Central memory CD8-positive, alpha-beta T cell (primary cell): ENCODE measurements around the gene DAPK1.

Source experiments
- ATAC-seq: fragments of 150-1000 bp; cut with Tn5 transposase; replicated peaks from 2 replicates; pipeline ENCODE4 v1.10.0; 2022; ENCODE audit warnings: mild to moderate bottlenecking, moderate FRiP score, moderate number of reproducible peaks; ENCODE audit not compliant: poor library complexity, severe bottlenecking; ENCODE audit errors: extremely low read depth
- DNase-seq, 2 donors: peaks; one replicate each; pipeline ENCODE4 v3.0.0; 2021; ENCODE audit warnings: low spot score in 2 of 2
- H3K27ac Mint-ChIP-seq: one replicate; pipeline ENCODE4 v1.8.0; 2022; ENCODE audit warnings: low read depth, mild to moderate bottlenecking, moderate library complexity, mixed read lengths
- H3K27me3 Mint-ChIP-seq: one replicate; pipeline ENCODE4 v1.8.0; 2022; ENCODE audit warnings: mixed read lengths
- H3K36me3 Mint-ChIP-seq: one replicate; pipeline ENCODE4 v1.8.0; 2022; ENCODE audit warnings: mild to moderate bottlenecking, moderate library complexity, mixed read lengths; ENCODE audit not compliant: insufficient read depth
- H3K4me1 Mint-ChIP-seq: one replicate; pipeline ENCODE4 v1.8.0; 2022; ENCODE audit warnings: mixed read lengths
- H3K4me3 Mint-ChIP-seq: one replicate; pipeline ENCODE4 v1.8.0; 2022; ENCODE audit warnings: mild to moderate bottlenecking, moderate library complexity, mixed read lengths
- H3K9me3 Mint-ChIP-seq: one replicate; pipeline ENCODE4 v1.8.0; 2022; ENCODE audit warnings: mixed read lengths

The DAPK1 gene

DNA sequence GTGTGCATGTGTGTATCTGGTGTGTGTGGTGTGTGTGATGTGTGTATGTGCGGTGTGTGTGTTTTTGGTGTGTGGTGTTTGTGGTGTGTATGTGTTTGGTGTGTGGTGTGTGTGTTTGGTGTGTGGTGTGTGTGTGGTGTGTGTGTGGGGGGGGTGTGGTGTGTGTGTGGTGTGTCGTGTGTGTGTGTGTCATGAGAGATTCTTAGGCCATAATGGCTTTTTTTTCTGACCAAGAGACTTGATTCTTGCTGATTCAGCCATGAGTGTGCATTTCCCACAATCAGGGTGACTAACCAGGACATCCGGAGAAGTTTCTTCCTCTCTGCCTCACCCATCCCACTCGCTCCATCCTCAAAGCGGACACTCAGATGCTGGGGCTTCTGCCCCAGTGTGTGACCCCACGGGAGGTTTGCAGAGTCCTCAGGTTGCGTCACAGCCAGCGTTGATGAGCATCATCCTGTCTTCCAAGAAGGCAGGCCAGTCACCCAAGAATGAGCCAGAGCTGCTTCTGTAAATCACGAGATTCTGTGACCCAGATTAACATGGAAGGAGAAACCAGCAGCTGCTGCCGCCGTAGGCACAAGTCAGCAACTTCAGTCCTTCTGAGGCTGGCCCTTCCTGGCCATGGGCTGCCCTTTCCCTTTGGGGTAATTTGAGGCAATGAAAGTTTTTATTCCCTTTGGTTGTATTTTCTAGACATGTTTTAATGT is 215.8 kb downstream of the DAPK1 start:
- Mint-ChIP-seq H3K9me3 (no peaks in the 10 kb centered on the region), H3K27ac (no peak overlapping the region), H3K4me1 (no peaks in the 10 kb centered on the region), H3K36me3 (no peaks in the 10 kb centered on the region), H3K27me3 (peaks cover 4% of the 10 kb centered on the region), H3K4me3 (no peak overlapping the region)
- no peak for ATAC-seq
- no peak for DNase-seq

DNA sequence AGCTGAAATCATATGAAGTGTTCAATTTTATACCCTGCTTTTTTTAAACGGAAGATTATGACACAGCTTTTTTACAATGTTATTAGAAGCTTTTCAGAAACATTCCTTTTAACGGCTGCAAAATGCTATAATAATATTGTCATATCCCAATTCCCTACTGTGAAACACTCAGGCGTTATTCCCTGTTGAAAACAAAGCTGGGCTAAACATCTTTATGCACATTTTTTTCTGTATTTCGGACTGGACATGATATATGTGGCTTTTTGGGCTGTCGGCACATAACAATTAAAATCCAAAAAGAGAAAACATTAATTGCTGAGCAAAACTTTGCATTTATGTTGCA is 216.3 kb downstream of the DAPK1 start:
- DNase-seq (no peak), ATAC-seq (no peak)
- Mint-ChIP-seq H3K27me3 (peaks cover 9% of the 10 kb centered on the region), H3K4me3 (no peak overlapping the region), H3K9me3 (no peaks in the 10 kb centered on the region), H3K36me3 (no peaks in the 10 kb centered on the region), H3K27ac (no peak overlapping the region), H3K4me1 (no peaks in the 10 kb centered on the region)

DNA sequence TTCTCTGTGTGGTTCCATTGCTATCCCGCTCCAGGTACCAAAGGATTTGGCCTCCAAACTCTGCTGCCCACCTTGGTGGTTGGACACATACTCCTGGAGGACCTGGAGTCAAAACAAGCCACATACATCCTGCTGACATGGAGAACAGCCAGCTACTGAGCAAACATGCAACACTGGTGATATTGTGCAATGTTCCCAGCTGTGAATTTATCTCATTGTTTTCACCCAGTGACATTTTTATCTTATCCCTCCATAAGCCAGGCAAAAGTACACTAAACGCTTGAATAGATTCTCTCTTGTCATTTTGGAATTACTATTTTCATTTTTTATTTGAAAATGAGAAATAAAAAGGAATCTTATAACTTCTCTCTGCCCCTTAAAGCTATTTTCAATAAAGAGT is 217.2 kb downstream of the DAPK1 start:
- H3K4me3 Mint-ChIP-seq, result no peak overlapping the region
- ATAC-seq, result no peak
- no peaks in the 10 kb centered on the region for H3K36me3 Mint-ChIP-seq
- DNase-seq, result no peak
- no peak overlapping the region for H3K27ac Mint-ChIP-seq
- H3K9me3 Mint-ChIP-seq, result no peaks in the 10 kb centered on the region
- peaks cover 9% of the 10 kb centered on the region for H3K27me3 Mint-ChIP-seq
- H3K4me1 Mint-ChIP-seq, result no peaks in the 10 kb centered on the region

DNA sequence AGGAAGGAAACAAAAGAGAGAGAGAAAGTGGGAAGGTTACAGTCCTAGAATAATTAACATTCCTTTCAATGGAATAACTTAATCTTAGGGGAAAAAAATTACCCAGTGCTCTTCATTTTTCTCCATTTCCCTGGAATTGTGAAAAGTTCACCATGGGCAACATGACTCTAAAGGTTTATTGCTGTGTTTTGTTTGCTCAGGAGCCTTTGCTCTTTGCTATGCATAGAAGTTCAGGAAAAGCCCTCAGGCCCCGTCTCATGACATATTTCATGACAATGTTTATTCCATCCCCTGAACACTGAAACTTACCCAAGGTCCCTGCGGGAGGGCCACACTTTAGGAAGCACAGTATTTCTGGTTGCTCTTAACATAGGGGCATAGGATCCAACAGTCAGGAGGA is 218.5 kb downstream of the DAPK1 start:
- no peak for ATAC-seq
- Mint-ChIP-seq H3K27me3 (peaks cover 11% of the 10 kb centered on the region), H3K36me3 (no peaks in the 10 kb centered on the region), H3K9me3 (no peaks in the 10 kb centered on the region), H3K4me1 (no peaks in the 10 kb centered on the region), H3K4me3 (no peak overlapping the region), H3K27ac (no peak overlapping the region)
- DNase-seq, result no peak

DNA sequence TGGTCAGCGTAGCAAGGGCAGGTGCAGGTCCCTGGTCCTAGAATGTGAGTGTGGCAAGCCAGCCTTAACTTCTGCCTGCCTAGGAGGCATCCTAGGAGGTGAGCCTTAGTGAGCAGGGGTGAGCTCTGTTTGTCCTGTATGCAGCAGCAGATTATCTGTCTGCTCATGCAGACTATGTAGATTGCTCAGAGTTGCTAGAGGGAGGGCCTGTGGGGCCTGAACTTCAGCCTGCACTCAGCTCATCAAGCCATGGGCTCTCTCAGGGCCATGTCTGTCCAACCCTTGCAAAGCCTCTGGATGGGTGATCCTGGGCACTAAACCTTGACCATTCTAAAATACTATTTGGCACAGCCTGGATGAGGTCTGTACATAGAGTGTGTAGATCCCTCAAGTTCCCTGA is 219.8 kb downstream of the DAPK1 start:
- no peak for DNase-seq
- Mint-ChIP-seq H3K4me1 (no peaks in the 10 kb centered on the region), H3K36me3 (no peaks in the 10 kb centered on the region), H3K27me3 (peaks cover 23% of the 10 kb centered on the region), H3K9me3 (no peaks in the 10 kb centered on the region), H3K27ac (no peak overlapping the region), H3K4me3 (no peak overlapping the region)
- no peak for ATAC-seq

DNA sequence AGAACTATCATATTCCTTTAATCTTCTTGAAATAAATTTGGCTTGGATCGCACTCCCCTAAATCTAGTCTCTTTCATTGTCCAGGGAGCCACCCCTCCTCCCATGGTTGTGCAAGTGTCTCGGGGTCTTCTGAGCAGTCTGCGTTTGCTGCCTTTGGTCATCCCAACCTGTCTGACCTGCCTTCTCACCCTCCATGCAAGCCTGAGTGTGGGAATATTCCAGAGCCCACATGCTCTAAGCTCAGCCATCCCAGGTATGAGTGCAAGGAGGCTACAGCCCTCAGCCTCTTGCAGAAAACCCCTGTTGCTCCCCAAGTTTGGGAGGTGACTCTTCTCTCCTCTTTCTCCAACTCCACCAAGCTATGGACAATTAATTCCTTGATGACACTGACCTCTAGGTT is 220.6 kb downstream of the DAPK1 start:
- ATAC-seq (no peak), DNase-seq (no peak)
- H3K4me1 Mint-ChIP-seq, result no peaks in the 10 kb centered on the region
- H3K9me3 Mint-ChIP-seq, result no peaks in the 10 kb centered on the region
- no peak overlapping the region for H3K27ac Mint-ChIP-seq
- no peaks in the 10 kb centered on the region for H3K36me3 Mint-ChIP-seq
- H3K4me3 Mint-ChIP-seq, result no peak overlapping the region
- peaks cover 31% of the 10 kb centered on the region for H3K27me3 Mint-ChIP-seq

DNA sequence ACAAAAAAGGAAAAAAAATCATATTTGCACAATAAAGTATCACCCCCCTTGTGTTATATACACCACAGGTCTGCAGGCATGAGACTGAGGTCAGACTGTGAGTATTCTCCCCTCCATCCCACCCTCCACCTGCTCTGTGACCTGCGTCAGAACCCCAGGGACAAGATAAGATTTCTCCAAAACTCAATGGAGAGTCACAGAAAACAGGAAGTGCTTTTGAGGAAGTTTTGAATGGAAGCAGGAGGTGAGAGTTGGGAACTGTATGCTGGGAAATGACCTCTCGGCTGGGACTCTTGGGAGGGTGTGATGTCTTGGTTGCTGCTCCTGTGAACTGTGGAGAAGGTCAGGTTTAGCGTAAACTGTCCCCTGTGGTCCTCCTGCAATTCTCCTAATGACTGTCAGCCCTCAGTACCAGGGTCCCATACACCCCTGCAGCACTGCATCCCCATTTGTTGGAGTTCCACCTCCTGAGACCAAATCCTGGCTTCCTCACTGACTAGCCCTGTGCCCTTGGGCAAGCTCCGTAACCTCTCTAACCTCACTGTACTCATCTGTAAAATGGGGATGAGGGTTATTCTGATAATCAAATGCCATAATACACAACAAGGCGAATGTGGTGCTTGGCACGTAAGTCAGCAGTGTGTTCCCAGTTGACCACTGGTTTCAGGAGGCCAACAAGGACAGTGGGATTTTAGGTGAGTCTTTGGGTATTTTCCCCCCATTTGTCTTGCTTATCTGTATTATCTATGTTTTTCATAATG is 221.4 kb downstream of the DAPK1 start:
- no peaks in the 10 kb centered on the region for H3K4me1 Mint-ChIP-seq
- H3K27ac Mint-ChIP-seq, result no peak overlapping the region

DNA sequence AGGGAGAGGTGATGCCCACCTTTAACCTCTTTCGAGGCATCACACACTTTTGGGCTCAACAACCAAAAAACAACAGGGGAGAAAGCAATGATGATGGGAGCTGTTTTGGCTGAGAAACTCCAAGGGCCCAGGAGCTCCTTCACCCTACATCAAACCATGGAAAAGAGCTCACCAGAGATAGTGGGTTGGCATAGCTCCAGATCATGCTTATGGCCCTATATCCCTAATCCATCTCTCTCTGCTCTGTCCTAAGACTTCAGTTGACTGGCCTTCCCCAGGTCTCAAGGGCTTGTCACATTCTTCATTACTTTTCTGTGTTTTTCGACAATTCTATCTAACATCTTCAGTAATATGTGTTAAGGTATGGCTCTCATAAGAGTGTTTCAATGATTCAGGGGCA is 222.5 kb downstream of the DAPK1 start:
- H3K4me3 Mint-ChIP-seq, result no peak overlapping the region
- H3K27me3 Mint-ChIP-seq, result peaks cover 48% of the 10 kb centered on the region
- no peaks in the 10 kb centered on the region for H3K4me1 Mint-ChIP-seq
- DNase-seq (no peak), ATAC-seq (no peak)
- H3K27ac Mint-ChIP-seq, result no peak overlapping the region
- H3K36me3 Mint-ChIP-seq, result no peaks in the 10 kb centered on the region
- no peaks in the 10 kb centered on the region for H3K9me3 Mint-ChIP-seq

More for the DNA sequence above, 221.4 kb downstream of the DAPK1 start:
- H3K27me3 Mint-ChIP-seq, result peaks cover 36% of the 10 kb centered on the region
- no peak for DNase-seq
- H3K4me3 Mint-ChIP-seq, result no peak overlapping the region
- no peaks in the 10 kb centered on the region for H3K9me3 Mint-ChIP-seq
- H3K36me3 Mint-ChIP-seq, result no peaks in the 10 kb centered on the region
- ATAC-seq, result no peak

DNA sequence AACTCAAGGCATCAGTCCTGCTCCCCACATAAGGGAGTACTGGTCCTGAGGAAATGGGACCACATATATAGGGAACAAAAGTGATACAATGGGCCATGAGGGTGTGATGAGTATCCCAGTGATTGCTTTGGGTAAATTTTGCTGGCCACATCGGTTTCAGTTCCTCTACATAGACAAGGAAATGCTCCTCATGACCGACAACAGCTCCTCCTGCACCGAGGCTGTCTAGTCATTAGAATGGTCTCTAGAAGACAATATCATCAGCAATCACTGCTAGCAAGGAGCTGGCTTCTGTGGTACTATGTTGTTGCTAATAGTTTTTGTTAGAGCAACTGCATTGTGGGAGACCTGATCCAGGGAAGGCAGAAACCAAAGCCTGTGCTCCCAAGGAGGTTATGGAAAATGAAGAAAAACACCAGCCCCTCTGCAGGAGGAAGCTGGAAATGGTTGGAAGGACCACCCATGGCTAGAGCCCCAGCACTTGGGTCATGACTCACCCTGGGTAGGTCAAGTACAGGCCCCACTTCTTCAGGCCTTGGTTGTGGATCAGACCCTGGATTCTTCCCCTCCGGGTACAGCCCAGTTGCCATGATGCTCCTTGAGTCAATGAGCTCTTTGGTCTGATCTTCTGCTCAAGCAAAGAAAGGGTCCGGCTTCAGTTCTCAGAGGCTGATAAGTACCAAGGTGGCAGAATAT is 224.9 kb downstream of the DAPK1 start:
- Mint-ChIP-seq H3K9me3 (no peaks in the 10 kb centered on the region), H3K4me3 (no peak overlapping the region), H3K36me3 (no peaks in the 10 kb centered on the region), H3K27me3 (peaks cover 65% of the 10 kb centered on the region), H3K4me1 (peaks cover 6% of the 10 kb centered on the region), H3K27ac (no peak overlapping the region)
- DNase-seq (no peak), ATAC-seq (no peak)

DNA sequence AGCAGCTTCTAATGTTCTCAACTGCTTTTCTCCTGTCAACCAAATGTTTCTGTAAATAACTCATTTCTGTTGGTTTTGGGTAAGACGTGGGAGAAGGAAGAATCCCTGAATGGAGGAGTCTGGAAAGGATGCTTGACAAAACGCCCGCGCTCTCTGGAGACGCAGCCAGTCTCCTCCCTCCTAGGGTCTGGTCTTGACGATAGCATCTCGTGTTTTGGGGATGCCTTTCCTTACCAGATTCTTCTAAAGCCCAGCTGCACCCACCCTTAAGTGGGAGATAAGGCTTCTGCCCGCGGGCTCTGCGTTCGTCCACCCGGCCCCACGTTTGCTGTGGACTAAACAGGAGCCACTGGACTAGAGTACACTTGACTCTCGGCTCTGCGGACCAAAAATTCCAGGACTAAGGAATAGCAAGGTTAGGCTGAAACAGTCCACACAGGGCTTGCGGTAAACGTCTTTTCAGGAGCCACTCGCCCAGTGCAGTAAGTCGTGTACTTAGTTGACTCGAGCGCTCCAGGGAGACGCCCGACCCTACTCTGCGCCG is 227.8 kb downstream of the DAPK1 start:
- no peak for ATAC-seq
- H3K36me3 Mint-ChIP-seq, result no peaks in the 10 kb centered on the region
- DNase-seq, result no peak
- peaks cover 56% of the 10 kb centered on the region for H3K27me3 Mint-ChIP-seq
- H3K4me1 Mint-ChIP-seq, result peaks cover 6% of the 10 kb centered on the region
- H3K9me3 Mint-ChIP-seq, result no peaks in the 10 kb centered on the region
- peak overlapping the region; percentile 69 for H3K4me3 Mint-ChIP-seq
- H3K27ac Mint-ChIP-seq, result no peak overlapping the region

DNA sequence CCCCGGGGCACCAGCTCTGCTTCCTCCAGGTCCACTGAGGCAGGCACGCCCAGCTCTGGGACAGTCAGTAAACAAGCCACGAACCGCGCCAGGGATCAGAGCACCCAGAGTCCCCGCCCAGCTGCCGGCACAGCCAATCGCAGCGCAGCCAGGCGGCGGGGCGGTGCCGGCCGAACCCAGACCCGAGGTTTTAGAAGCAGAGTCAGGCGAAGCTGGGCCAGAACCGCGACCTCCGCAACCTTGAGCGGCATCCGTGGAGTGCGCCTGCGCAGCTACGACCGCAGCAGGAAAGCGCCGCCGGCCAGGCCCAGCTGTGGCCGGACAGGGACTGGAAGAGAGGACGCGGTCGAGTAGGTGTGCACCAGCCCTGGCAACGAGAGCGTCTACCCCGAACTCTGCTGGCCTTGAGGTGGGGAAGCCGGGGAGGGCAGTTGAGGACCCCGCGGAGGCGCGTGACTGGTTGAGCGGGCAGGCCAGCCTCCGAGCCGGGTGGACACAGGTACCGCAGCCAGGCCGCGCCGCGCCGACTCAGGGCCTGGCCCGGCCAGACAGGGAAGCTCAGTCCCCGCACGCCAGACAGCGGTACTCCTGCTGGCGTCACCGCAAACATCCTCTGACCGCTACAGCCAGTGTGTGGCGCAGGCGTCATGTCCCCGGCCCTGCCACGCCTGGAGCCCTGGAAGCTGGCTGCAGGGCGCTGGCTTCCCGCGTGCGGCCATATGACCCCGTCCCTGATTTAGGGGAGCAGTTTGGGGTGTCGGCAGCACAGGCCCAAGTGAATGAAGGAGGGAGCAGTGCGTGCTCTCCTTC is 228.4 kb downstream of the DAPK1 start, which contains the start of gene CTSL:
TSS of gene CTSL (plus strand) at position 220 of the 810 bp plus-strand sequence. CDS start 1,485 bp downstream, outside the sequence.
- peaks cover 6% of the 10 kb centered on the region for H3K4me1 Mint-ChIP-seq
- no peak within 1 kb of the TSS for H3K27ac Mint-ChIP-seq
- H3K27me3 Mint-ChIP-seq, result peaks cover 61% of the 10 kb centered on the region
- H3K4me3 Mint-ChIP-seq, result peak within 1 kb of the TSS; percentile 69
- no peak for ATAC-seq
- no peaks in the 10 kb centered on the region for H3K9me3 Mint-ChIP-seq
- DNase-seq, result no peak
- no peaks in the 10 kb centered on the region for H3K36me3 Mint-ChIP-seq

DNA sequence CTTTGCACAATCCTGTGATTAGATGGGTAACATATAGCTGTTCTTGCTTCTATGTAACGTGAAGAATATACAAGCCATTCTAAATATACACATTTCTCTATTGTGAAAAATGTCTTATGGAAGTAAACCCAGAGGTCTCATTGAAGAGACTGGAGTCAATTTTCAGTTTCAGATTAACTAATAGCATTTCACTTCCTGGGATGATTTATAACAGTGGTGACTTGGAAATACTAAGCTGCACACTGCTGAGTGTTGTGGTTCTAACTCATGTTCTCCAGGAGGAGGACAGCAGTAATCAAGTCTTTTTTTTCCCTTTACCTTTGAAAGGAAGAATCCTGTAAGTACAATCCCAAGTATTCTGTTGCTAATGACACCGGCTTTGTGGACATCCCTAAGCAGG is 231.6 kb downstream of the DAPK1 start:
- Mint-ChIP-seq H3K4me1 (peaks cover 6% of the 10 kb centered on the region), H3K27me3 (peaks cover 62% of the 10 kb centered on the region), H3K4me3 (no peak overlapping the region), H3K36me3 (no peaks in the 10 kb centered on the region), H3K27ac (no peak overlapping the region), H3K9me3 (no peaks in the 10 kb centered on the region)
- DNase-seq, result no peak
- ATAC-seq, result no peak
